Vagina (tissue), 2 donors: ENCODE data around the gene CST2. TPM values are rescaled to one million over a fixed set of nuclear protein-coding genes. Genes with fewer than 3 reads are reported as not detected.
"Not testable (repeated sequence)": the region's sequence is repeated elsewhere in the genome, so short reads cannot be mapped to it uniquely, and the experiment has no call there.

Experiments
- DNase-seq, 2 donors: peaks; one replicate each; pipeline ENCODE4 v3.0.0-alpha.2; 2017; ENCODE audit errors: extremely low spot score in 2 of 2
- H3K27ac ChIP-seq: fragments of 200-600 bp; sonication (generic); one replicate; pipeline ENCODE4 v1.5.1; 2019
- H3K27me3 ChIP-seq: fragments of 200-600 bp; sonication (generic); one replicate; pipeline ENCODE4 v1.5.1; 2019
- H3K36me3 ChIP-seq, 2 donors: fragments of 200-600 bp; sonication (generic); one replicate each; pipeline ENCODE4 v1.5.1; 2017 to 2019
- H3K4me1 ChIP-seq: fragments of 200-600 bp; sonication (generic); one replicate; pipeline ENCODE4 v1.5.1; 2019
- H3K4me3 ChIP-seq, 2 donors: fragments of 200-600 bp; sonication (generic); 1 replicate in 1 of 2; 2 replicates in 1 of 2; pipeline ENCODE4 v1.5.1; 2016 to 2019
- H3K9me3 ChIP-seq: fragments of 200-600 bp; sonication (generic); one replicate; pipeline ENCODE4 v1.5.1; 2019
- CTCF ChIP-seq, 3 experiments: fragments of 450-650 bp in 2 of 3; fragments of 200-600 bp in 1 of 3; sonication (generic) in 1 of 3; IDR thresholded peaks; one replicate each; pipeline ENCODE4 v1.5.1; 2017 to 2019; ENCODE audit warnings: antibody characterized with exemption in 3 of 3, mild to moderate bottlenecking in 2 of 3, moderate library complexity in 2 of 3
- POLR2A ChIP-seq, 2 donors: fragments of 450-650 bp; IDR thresholded peaks; one replicate each; pipeline ENCODE4 v1.6.1; 2017; ENCODE audit warnings: antibody characterized with exemption in 2 of 2, mild to moderate bottlenecking in 2 of 2, moderate library complexity in 2 of 2
- POLR2AphosphoS5 ChIP-seq, 2 donors: sonication (generic); formaldehyde crosslinking; IDR thresholded peaks; one replicate each; pipeline ENCODE4 v1.9.0; 2017; ENCODE audit warnings: antibody characterized with exemption in 2 of 2, mild to moderate bottlenecking in 2 of 2, low read depth in 1 of 2; ENCODE audit not compliant: insufficient read depth in 1 of 2
- intact Hi-C: fragments of 100-400 bp; cut with DNase I; formaldehyde crosslinking; loops from one replicate; pipeline ENCODE4 v1.15.1; 2023
- total RNA-seq: library from RNA; depleted of rRNA; stranded (reverse); fragments of >200 nt; gene quantifications from one replicate; pipeline ENCODE4 v1.2.3, GENCODE V29; 2016

CST2 gene
- total RNA-seq, 1 donor from 2014 or later: not detected

- H3K4me1 ChIP-seq: peaks cover 7% of the 10 kb centered on the region
- no peaks in the 10 kb centered on the region for H3K9me3 ChIP-seq
- TF ChIP-seq POLR2A (IDR thresholded peaks at IDR 0.05) (no peak), CTCF (IDR thresholded peaks at IDR 0.05) (no peak), POLR2AphosphoS5 (IDR thresholded peaks at IDR 0.05; ENCODE audit: insufficient read depth in 1 of 2, low read depth in 1 of 2) (no peak)
- H3K27me3 ChIP-seq: no peaks in the 10 kb centered on the region
- no peak for DNase-seq
- H3K4me3 ChIP-seq: no peak overlapping the region
- intact Hi-C loops: no loop called here
- no peaks in the 10 kb centered on the region for H3K36me3 ChIP-seq
- H3K27ac ChIP-seq: no peak overlapping the region
Observed at GRCh38 chr20:23823621-23824324, 2.8 kb downstream of the CST2 start.

- H3K27ac ChIP-seq: no peak overlapping the region
- DNase-seq: no peak
- H3K4me3 ChIP-seq: no peak overlapping the region
- H3K4me1 ChIP-seq: peaks cover 7% of the 10 kb centered on the region
- H3K9me3 ChIP-seq: no peaks in the 10 kb centered on the region
- no peaks in the 10 kb centered on the region for H3K36me3 ChIP-seq
- intact Hi-C loops: no loop called here
- H3K27me3 ChIP-seq: no peaks in the 10 kb centered on the region
- TF ChIP-seq CTCF (IDR thresholded peaks at IDR 0.05) (no peak), POLR2A (IDR thresholded peaks at IDR 0.05) (no peak), POLR2AphosphoS5 (IDR thresholded peaks at IDR 0.05; ENCODE audit: insufficient read depth in 1 of 2, low read depth in 1 of 2) (no peak)
Observed at GRCh38 chr20:23823111-23823510, 3.4 kb downstream of the CST2 start.

- TF ChIP-seq POLR2AphosphoS5 (IDR thresholded peaks at IDR 0.05; ENCODE audit: insufficient read depth in 1 of 2, low read depth in 1 of 2) (no peak), POLR2A (IDR thresholded peaks at IDR 0.05) (no peak), CTCF (IDR thresholded peaks at IDR 0.05) (no peak)
- no peak for DNase-seq
- intact Hi-C loops: no loop called here
Observed at GRCh38 chr20:23820493-23820892, 6.0 kb downstream of the CST2 start.

GRCh38 chr20:23811559-23811958 is 15.0 kb downstream of the CST2 start:
- H3K4me1 ChIP-seq, H3K9me3 ChIP-seq, DNase-seq, H3K4me3 ChIP-seq, intact Hi-C loops, H3K27ac ChIP-seq, H3K36me3 ChIP-seq, H3K27me3 ChIP-seq: not testable (repeated sequence)

More at GRCh38 chr20:23820493-23820892, 6.0 kb downstream of the CST2 start:
- H3K36me3 ChIP-seq: no peaks in the 10 kb centered on the region
- H3K9me3 ChIP-seq: no peaks in the 10 kb centered on the region
- H3K27me3 ChIP-seq: no peaks in the 10 kb centered on the region
- peaks cover 7% of the 10 kb centered on the region for H3K4me1 ChIP-seq
- H3K27ac ChIP-seq: no peak overlapping the region
- H3K4me3 ChIP-seq: no peak overlapping the region

- H3K27ac ChIP-seq, H3K4me1 ChIP-seq, H3K4me3 ChIP-seq, DNase-seq, H3K9me3 ChIP-seq, H3K36me3 ChIP-seq, H3K27me3 ChIP-seq, intact Hi-C loops: not testable (repeated sequence)
Observed at GRCh38 chr20:23810349-23810748, 16.2 kb downstream of the CST2 start.

GRCh38 chr20:23800865-23801264 is 25.7 kb downstream of the CST2 start:
- Histone ChIP-seq H3K27ac (no peak overlapping the region), H3K27me3 (no peaks in the 10 kb centered on the region), H3K9me3 (no peaks in the 10 kb centered on the region), H3K4me3 (no peak overlapping the region), H3K4me1 (no peaks in the 10 kb centered on the region), H3K36me3 (no peaks in the 10 kb centered on the region)
- TF ChIP-seq POLR2A (IDR thresholded peaks at IDR 0.05) (no peak), POLR2AphosphoS5 (IDR thresholded peaks at IDR 0.05; ENCODE audit: insufficient read depth in 1 of 2, low read depth in 1 of 2) (no peak), CTCF (IDR thresholded peaks at IDR 0.05) (no peak)
- no peak for DNase-seq
- intact Hi-C loops: no loop called here
